K562 (cell line): ENCODE measurements around the gene SAFB. TPM values are rescaled to one million over a fixed set of nuclear protein-coding genes. Genes with fewer than 3 reads are reported as not detected.

Source experiments
- ARID3A ChIP-seq: IDR thresholded peaks from 2 replicates; pipeline ENCODE4 v1.6.1; 2012; ENCODE audit warnings: low read depth, low read length, improper control_type of control experiment, borderline replicate concordance
- C11orf30 ChIP-seq: fragments of 450-650 bp; IDR thresholded peaks from 2 replicates; pipeline ENCODE4 v1.6.1; 2016; ENCODE audit warnings: low read depth, mild to moderate bottlenecking
- CBFA2T2 ChIP-seq: fragments of 450-650 bp; conservative IDR thresholded peaks from 2 replicates; pipeline ENCODE4 v1.6.1; 2017; ENCODE audit warnings: mild to moderate bottlenecking
- CHCHD3 ChIP-seq: fragments of 250-450 bp; sonication (Bioruptor Pico); IDR thresholded peaks from 2 replicates; pipeline ENCODE4 v2.1.2; 2022; ENCODE audit warnings: mild to moderate bottlenecking
- HNRNPUL1 ChIP-seq: fragments of 200-400 bp; formaldehyde crosslinking; IDR thresholded peaks from 2 replicates; pipeline ENCODE4 v1.6.1; 2017; ENCODE audit warnings: low read length
- MBD2 ChIP-seq: sonication (generic); IDR thresholded peaks from 2 replicates; pipeline ENCODE4 v1.6.1; 2016; ENCODE audit warnings: low read depth, borderline replicate concordance
- MECOM ChIP-seq: fragments of 250-450 bp; sonication (Bioruptor Pico); IDR thresholded peaks from 2 replicates; pipeline ENCODE4 v1.8.0; 2022; ENCODE audit warnings: inconsistent platforms
- MYBL2 ChIP-seq, 2 experiments: fragments of 450-650 bp in 1 of 2; sonication (generic) in 1 of 2; formaldehyde crosslinking in 1 of 2; IDR thresholded peaks; 2 replicates each; pipeline versions ENCODE4 v1.6.1 to v1.8.1; 2017 to 2022; ENCODE audit warnings: borderline replicate concordance in 1 of 2, inconsistent platforms in 1 of 2, low read depth in 1 of 2, mild to moderate bottlenecking in 1 of 2, missing genetic modification reagents in 1 of 2, moderate library complexity in 1 of 2
- NELFE ChIP-seq: IDR thresholded peaks from 2 replicates; pipeline ENCODE4 v1.6.1; 2011; ENCODE audit warnings: mild to moderate bottlenecking; ENCODE audit not compliant: insufficient read depth, insufficient read length
- PRDM10 ChIP-seq: fragments of 450-650 bp; IDR thresholded peaks from 2 replicates; pipeline ENCODE4 v1.6.1; 2018; ENCODE audit not compliant: partially characterized antibody
- RFX1 ChIP-seq: fragments of 450-650 bp; IDR thresholded peaks from 2 replicates; pipeline ENCODE4 v1.6.1; 2016; ENCODE audit warnings: mild to moderate bottlenecking, moderate library complexity
- SP1 ChIP-seq: sonication (generic); formaldehyde crosslinking; IDR thresholded peaks from 2 replicates; pipeline ENCODE4 v1.8.1; 2022; ENCODE audit warnings: mild to moderate bottlenecking, missing genetic modification reagents
- SREBF1 ChIP-seq: fragments of 150-350 bp; IDR thresholded peaks from 2 replicates; pipeline ENCODE4 v1.6.1; 2014; ENCODE audit warnings: antibody characterized with exemption, low read depth, low read length, borderline replicate concordance
- SRSF9 ChIP-seq: fragments of 200-400 bp; formaldehyde crosslinking; IDR thresholded peaks from 2 replicates; pipeline ENCODE4 v1.6.1; 2017; ENCODE audit warnings: low read depth, low read length, borderline replicate concordance
- YY1 ChIP-seq, 3 experiments: IDR thresholded peaks; 2 replicates each; pipeline ENCODE4 v1.6.1; 2011; ENCODE audit warnings: low read length in 2 of 3, mild to moderate bottlenecking in 2 of 3, moderate library complexity in 2 of 3, borderline replicate concordance in 1 of 3, control low read depth in 1 of 3, low read depth in 1 of 3; ENCODE audit not compliant: insufficient read depth in 3 of 3, insufficient replicate concordance in 2 of 3, control insufficient read depth in 1 of 3, insufficient read length in 1 of 3; ENCODE audit errors: extremely low read depth in 1 of 3
- ZBTB33 ChIP-seq: sonication (generic); formaldehyde crosslinking; IDR thresholded peaks from 2 replicates; pipeline ENCODE4 v1.8.1; 2023; ENCODE audit warnings: mild to moderate bottlenecking, missing genetic modification reagents
- ZNF780A ChIP-seq: fragments of 250-450 bp; sonication (Bioruptor Pico); IDR thresholded peaks from 2 replicates; pipeline ENCODE4 v1.5.0; 2021; ENCODE audit warnings: mild to moderate bottlenecking
- polyA plus RNA-seq, 8 experiments: library from polyadenylated mRNA; depleted of rRNA in 4 of 8; stranded (reverse) in 5 of 8; unstranded in 3 of 8; fragments of >200 nt; fragmentation: Nextera tagmentation in 2 of 8; fragmentation: Illumina TruSeq in 1 of 8; extraction: Ambion mirVana in 2 of 8; extraction: Trizol in 1 of 8; gene quantifications; 2 replicates each; pipeline versions ENCODE4 v1.2.1 to v1.2.3, GENCODE V29; 2011 to 2014; ENCODE audit warnings: inconsistent platforms in 1 of 8, missing spikeins in 1 of 8
- total RNA-seq, 7 experiments: library from RNA; depleted of rRNA in 6 of 7; stranded (reverse); fragments of >200 nt in 6 of 7; fragmentation: Illumina TruSeq in 2 of 7; extraction: Trizol in 2 of 7; gene quantifications; 2 replicates each; pipeline versions ENCODE4 v1.2.1 to v1.2.3, GENCODE V29; 2011 to 2021; ENCODE audit warnings: low replicate concordance in 1 of 7
- TF ChIP-seq, protein P1 (sequence below), 3 experiments: fragments of 200-800 bp in 1 of 3; sonication (Bioruptor generic) in 1 of 3; sonication (generic) in 1 of 3; formaldehyde crosslinking in 1 of 3; IDR thresholded peaks; 2 replicates each; pipeline versions ENCODE4 v1.6.1 to v1.8.0; 2016 to 2022; ENCODE audit warnings: mild to moderate bottlenecking in 2 of 3, missing compliant biosample characterization in 2 of 3, missing genetic modification characterization in 2 of 3, missing genetic modification reagents in 1 of 3

The SAFB gene
- total and polyA plus RNA-seq, 9 of the 15 experiments (the other 6 are each of a cell fraction or from before 2014, with no cell fraction given), result 1.1 to 151 (median 83.1) TPM

DNA sequence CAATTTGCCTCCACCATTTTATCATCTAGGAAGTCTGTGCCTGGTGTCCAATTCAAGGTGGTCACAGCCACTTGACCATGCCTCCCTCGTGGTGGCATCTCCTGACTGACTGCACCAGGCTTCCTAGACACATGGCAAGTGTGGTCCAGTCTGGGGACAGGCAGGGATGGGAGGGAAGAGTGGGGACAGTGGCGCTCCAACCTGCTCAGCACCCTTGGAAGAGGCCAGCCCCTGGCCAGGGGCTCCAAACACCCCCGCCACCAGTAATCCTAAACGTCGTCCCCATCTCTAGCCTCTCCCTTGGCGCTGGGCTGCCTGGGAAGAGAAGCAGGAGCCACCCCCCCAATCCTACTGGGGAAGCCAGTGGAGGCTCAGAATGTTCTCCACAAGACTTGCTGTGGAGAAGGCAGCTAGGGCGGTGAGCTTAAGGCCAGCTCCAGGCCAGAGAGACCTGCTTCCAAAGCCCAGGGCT, 69.9 kb downstream of the SAFB start (continued):
- TF ChIP-seq, protein P1, sequence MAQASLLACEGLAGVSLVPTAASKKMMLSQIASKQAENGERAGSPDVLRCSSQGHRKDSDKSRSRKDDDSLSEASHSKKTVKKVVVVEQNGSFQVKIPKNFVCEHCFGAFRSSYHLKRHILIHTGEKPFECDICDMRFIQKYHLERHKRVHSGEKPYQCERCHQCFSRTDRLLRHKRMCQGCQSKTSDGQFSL (CRISPR knock-in tag; IDR thresholded peaks at IDR 0.05), result peak; percentile 82
- TF ChIP-seq, protein P1 (tag; IDR thresholded peaks at IDR 0.05), result peak in 1 of 2 experiments; percentile 45; a peak in 2 of 4 replicates
- TF ChIP-seq ARID3A (no peak), MBD2 (0 out of 2 replicates have a peak, but pooled peaks have one; percentile 11), SRSF9 (no peak), MECOM (no peak), YY1 (IDR thresholded peaks at IDR 0.05; ENCODE audit: borderline replicate concordance in 1 of 3, control insufficient read depth in 1 of 3, extremely low read depth in 1 of 3, insufficient read depth in 3 of 3, insufficient read length in 1 of 3, insufficient replicate concordance in 2 of 3, low read depth in 1 of 3, low read length in 2 of 3) (no peak), CBFA2T2 (no peak), SP1 (CRISPR knock-in tag) (0 out of 2 replicates have a peak, but pooled peaks have one; percentile 12), MYBL2 (IDR thresholded peaks at IDR 0.05; ENCODE audit: low read depth) (no peak), MYBL2 (CRISPR knock-in tag; IDR thresholded peaks at IDR 0.05; ENCODE audit: borderline replicate concordance) (no peak), ZNF780A (CRISPR knock-in tag) (no peak), RFX1 (no peak), ZBTB33 (CRISPR knock-in tag) (no peak), NELFE (no peak), SREBF1 (no peak), CHCHD3 (no peak), HNRNPUL1 (peak; percentile 88; the same call in 1 of the 2 replicates), PRDM10 (no peak), C11orf30 (no peak)
